Neural progenitor cell (in vitro differentiated cells): ENCODE measurements around the gene ACAN. TPM values are rescaled to one million over a fixed set of nuclear protein-coding genes. Genes with fewer than 3 reads are reported as not detected.

Experiments
- DNase-seq: peaks from one replicate; pipeline ENCODE4 v3.0.0-alpha.2; 2016; ENCODE audit warnings: low spot score
- H2AFZ ChIP-seq: fragments of 200-600 bp; sonication (generic); replicated peaks from 2 replicates; pipeline ENCODE4 v1.6.1; 2016; ENCODE audit warnings: antibody characterized with exemption
- H3F3A ChIP-seq: fragments of 200-600 bp; sonication (generic); 2 replicates; pipeline ENCODE4 v1.6.1; 2016; ENCODE audit warnings: antibody characterized with exemption, low read depth
- H3K27ac ChIP-seq: fragments of 200-600 bp; sonication (generic); 2 replicates; pipeline ENCODE4 v1.5.1; 2016; ENCODE audit warnings: mild to moderate bottlenecking
- H3K27me3 ChIP-seq: fragments of 200-600 bp; sonication (generic); 2 replicates; pipeline ENCODE4 v1.6.1; 2016; ENCODE audit warnings: mild to moderate bottlenecking, moderate library complexity
- H3K36me3 ChIP-seq: fragments of 200-600 bp; sonication (generic); 2 replicates; pipeline ENCODE4 v1.5.1; 2016
- H3K4me1 ChIP-seq: fragments of 200-600 bp; sonication (generic); 2 replicates; pipeline ENCODE4 v1.6.1; 2016; ENCODE audit warnings: mixed run types
- H3K4me2 ChIP-seq: fragments of 200-600 bp; sonication (generic); 2 replicates; pipeline ENCODE4 v1.6.1; 2016
- H3K4me3 ChIP-seq: fragments of 200-600 bp; sonication (generic); 2 replicates; pipeline ENCODE4 v1.5.1; 2016
- H3K79me2 ChIP-seq: fragments of 200-600 bp; sonication (generic); 2 replicates; pipeline ENCODE4 v1.6.1; 2016; ENCODE audit warnings: low read depth
- H3K9ac ChIP-seq: fragments of 200-600 bp; sonication (generic); 2 replicates; pipeline ENCODE4 v1.6.1; 2016
- H3K9me3 ChIP-seq: fragments of 200-600 bp; sonication (generic); 2 replicates; pipeline ENCODE4 v1.5.1; 2016; ENCODE audit warnings: low read depth
- H4K20me1 ChIP-seq: fragments of 200-600 bp; sonication (generic); 2 replicates; pipeline ENCODE4 v1.6.1; 2016; ENCODE audit warnings: low read depth
- H3K27ac Mint-ChIP-seq: 3 replicates; pipeline ENCODE4 v1.8.0; 2021; ENCODE audit warnings: mixed read lengths
- H3K27me3 Mint-ChIP-seq: 2 replicates; pipeline ENCODE4 v1.8.0; 2022; ENCODE audit warnings: low read depth, mild to moderate bottlenecking, inconsistent platforms, moderate library complexity, mixed read lengths; ENCODE audit not compliant: insufficient read depth
- H3K36me3 Mint-ChIP-seq: 3 replicates; pipeline ENCODE4 v1.8.0; 2021; ENCODE audit warnings: mixed read lengths
- H3K4me1 Mint-ChIP-seq: 3 replicates; pipeline ENCODE4 v1.8.0; 2021; ENCODE audit warnings: mixed read lengths
- H3K4me3 Mint-ChIP-seq: 3 replicates; pipeline ENCODE4 v1.8.0; 2021; ENCODE audit warnings: mild to moderate bottlenecking, moderate library complexity, mixed read lengths
- H3K9me3 Mint-ChIP-seq: 3 replicates; pipeline ENCODE4 v1.8.0; 2020; ENCODE audit warnings: mixed read lengths
- CTCF ChIP-seq: fragments of 200-600 bp; sonication (generic); IDR thresholded peaks from 2 replicates; pipeline ENCODE4 v1.5.1; 2017; ENCODE audit warnings: antibody characterized with exemption, mild to moderate bottlenecking
- EZH2 ChIP-seq: fragments of 200-600 bp; sonication (generic); IDR thresholded peaks from 2 replicates; pipeline ENCODE4 v1.6.1; 2017; ENCODE audit warnings: antibody characterized with exemption, mild to moderate bottlenecking, moderate library complexity
- EZH2phosphoT487 ChIP-seq: fragments of 200-600 bp; sonication (generic); IDR thresholded peaks from 2 replicates; pipeline ENCODE4 v1.6.1; 2017; ENCODE audit warnings: antibody characterized with exemption
- total RNA-seq: library from RNA; depleted of rRNA; stranded (reverse); fragments of >200 nt; gene quantifications from 2 replicates; pipeline ENCODE4 v1.2.3, GENCODE V29; 2015; ENCODE audit warnings: low replicate concordance

The ACAN gene
- 0.06 and 0.34 TPM in 2 replicates for total RNA-seq

- no peaks in the 10 kb centered on the region for H3K9me3 ChIP-seq
- Mint-ChIP-seq H3K9me3 (no peaks in the 10 kb centered on the region), H3K4me3 (peak within 1 kb of the TSS; percentile 93), H3K36me3 (no peaks in the 10 kb centered on the region), H3K4me1 (peaks cover 3% of the 10 kb centered on the region), H3K27ac (no peak within 1 kb of the TSS), H3K27me3 (peaks cover 53% of the 10 kb centered on the region)
- H3K27ac ChIP-seq = no peak within 1 kb of the TSS
- TF ChIP-seq EZH2phosphoT487 (no peak), EZH2 (peak; percentile 58)
- H3K4me3 ChIP-seq = peak within 1 kb of the TSS; percentile 86
- H3F3A ChIP-seq = peaks cover 10% of the 10 kb centered on the region
- no peak within 1 kb of the TSS for H3K9ac ChIP-seq
- DNase-seq = peak; percentile 78
- peaks cover 6% of the 10 kb centered on the region for H3K4me1 ChIP-seq
- peaks cover 11% of the 10 kb centered on the region for H4K20me1 ChIP-seq
- H2AFZ ChIP-seq = peak within 1 kb of the TSS; percentile 95
- H3K4me2 ChIP-seq = peak within 1 kb of the TSS; percentile 99
- no peaks in the 10 kb centered on the region for H3K79me2 ChIP-seq
- H3K27me3 ChIP-seq = peaks cover 88% of the 10 kb centered on the region
- H3K36me3 ChIP-seq = no peaks in the 10 kb centered on the region
Measured at GRCh38 chr15:88803241-88803919, at the start of gene ACAN. Gene ACAN (plus strand): TSS chr15:88803436. CDS start chr15:88836207, 32,771 bp downstream.

DNA sequence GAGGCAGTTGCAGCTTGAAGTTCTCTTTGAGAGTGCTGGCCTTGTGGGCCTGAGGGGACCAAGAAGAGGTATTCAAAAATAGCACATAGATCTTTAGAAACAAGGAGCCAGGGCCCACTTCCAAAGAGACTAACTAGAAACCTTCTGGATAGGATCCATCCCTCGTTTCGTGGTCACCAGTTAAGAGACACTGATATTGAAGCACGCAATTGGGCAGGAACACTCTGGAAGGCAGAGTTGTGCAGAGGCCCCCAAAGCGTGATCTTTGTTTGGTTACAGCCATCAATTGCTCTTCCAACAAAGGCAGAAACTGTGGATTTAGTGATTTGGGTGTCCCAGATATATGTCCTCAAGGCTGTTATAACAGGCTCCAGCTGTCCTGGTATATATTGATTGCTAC lies 46.7 kb upstream of the ACAN start:
- no peak overlapping the region for H3K4me3 Mint-ChIP-seq
- no peaks in the 10 kb centered on the region for H3K9me3 Mint-ChIP-seq
- Histone ChIP-seq H4K20me1 (no peaks in the 10 kb centered on the region), H3F3A (no peaks in the 10 kb centered on the region), H3K36me3 (no peaks in the 10 kb centered on the region), H3K9ac (no peak overlapping the region), H2AFZ (no peak overlapping the region), H3K4me1 (no peaks in the 10 kb centered on the region), H3K9me3 (no peaks in the 10 kb centered on the region), H3K4me3 (no peak overlapping the region), H3K27ac (no peak overlapping the region), H3K79me2 (no peaks in the 10 kb centered on the region), H3K27me3 (peaks cover 4% of the 10 kb centered on the region), H3K4me2 (no peak overlapping the region)
- TF ChIP-seq EZH2 = no peak
- no peak for TF ChIP-seq CTCF
- TF ChIP-seq EZH2phosphoT487 = no peak
- no peak overlapping the region for H3K27ac Mint-ChIP-seq
- H3K36me3 Mint-ChIP-seq = no peaks in the 10 kb centered on the region
- H3K4me1 Mint-ChIP-seq = no peaks in the 10 kb centered on the region
- DNase-seq = no peak
- H3K27me3 Mint-ChIP-seq = peaks cover 6% of the 10 kb centered on the region

DNA sequence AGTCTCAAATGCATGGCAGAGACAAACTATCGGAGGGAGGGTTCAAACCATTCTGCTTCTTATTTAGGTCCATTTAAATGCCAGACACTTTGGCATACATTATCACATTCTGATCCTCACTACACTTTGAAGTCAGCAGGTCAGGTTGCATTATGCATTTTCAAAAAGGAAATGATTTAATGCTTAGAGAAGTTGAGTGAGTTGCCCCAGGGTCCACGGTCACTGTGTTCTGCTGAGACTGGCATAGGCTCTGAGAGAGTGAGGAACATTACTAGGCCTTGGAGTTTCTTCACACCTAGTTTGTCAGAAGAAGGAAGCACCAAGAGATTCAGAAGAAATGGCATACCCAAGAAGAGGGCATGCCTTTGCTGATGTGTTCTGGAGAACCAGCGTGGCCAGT lies 46.3 kb upstream of the ACAN start:
- H3K27me3 ChIP-seq = peaks cover 4% of the 10 kb centered on the region
- no peaks in the 10 kb centered on the region for H3K36me3 Mint-ChIP-seq

More for the DNA sequence above, 46.3 kb upstream of the ACAN start:
- H3K36me3 ChIP-seq = no peaks in the 10 kb centered on the region
- H3K9me3 ChIP-seq = no peaks in the 10 kb centered on the region
- Mint-ChIP-seq H3K4me1 (no peaks in the 10 kb centered on the region), H3K27ac (no peak overlapping the region), H3K27me3 (peaks cover 6% of the 10 kb centered on the region), H3K4me3 (no peak overlapping the region), H3K9me3 (no peaks in the 10 kb centered on the region)
- H3K9ac ChIP-seq = no peak overlapping the region
- no peaks in the 10 kb centered on the region for H3K79me2 ChIP-seq
- no peaks in the 10 kb centered on the region for H3F3A ChIP-seq
- no peaks in the 10 kb centered on the region for H3K4me1 ChIP-seq
- no peak overlapping the region for H2AFZ ChIP-seq
- no peak overlapping the region for H3K4me3 ChIP-seq
- H4K20me1 ChIP-seq = no peaks in the 10 kb centered on the region
- TF ChIP-seq EZH2 (no peak), CTCF (no peak), EZH2phosphoT487 (no peak)
- no peak overlapping the region for H3K27ac ChIP-seq
- no peak for DNase-seq
- no peak overlapping the region for H3K4me2 ChIP-seq
